NCI-H2227 (cell line): ENCODE results near the gene RGS7.
"Not testable (repeated sequence)": the region's sequence is repeated elsewhere in the genome, so short reads cannot be mapped to it uniquely, and the experiment has no call there.

Experiments used
- DNase-seq: peaks from one replicate; lab custom pipeline; 2025; ENCODE audit not compliant: unreplicated experiment; lab: John Stamatoyannopoulos, UW

The RGS7 gene

DNA sequence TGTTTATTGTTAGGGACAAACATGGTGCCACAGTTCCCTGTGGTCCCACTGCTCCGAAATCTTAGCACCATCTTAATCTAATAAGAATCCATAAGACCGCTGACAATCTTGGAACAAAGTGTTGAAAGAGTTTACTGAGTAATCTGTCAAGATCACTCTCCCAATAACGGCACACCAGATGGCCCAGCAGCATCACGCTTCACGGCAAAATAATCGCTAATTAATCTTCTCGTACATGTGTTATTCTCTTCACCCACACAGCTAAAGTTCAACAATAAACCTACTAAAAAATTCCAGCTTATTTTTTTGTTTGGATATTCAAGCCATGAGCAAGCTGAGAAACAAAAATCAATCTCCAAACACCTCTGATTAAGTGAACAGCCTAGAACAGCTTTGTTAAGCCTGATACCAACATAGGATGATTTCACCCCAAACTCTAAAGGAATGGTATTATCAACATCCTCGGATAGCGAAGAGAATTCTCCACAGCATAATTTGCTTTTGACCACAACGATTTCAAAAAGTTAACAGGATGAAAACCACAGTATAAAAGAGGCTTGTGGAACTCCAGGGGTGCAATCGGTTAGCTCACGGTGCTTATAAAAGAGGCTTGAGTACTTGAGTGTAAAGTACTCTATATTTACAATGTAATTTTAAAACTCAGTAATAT, 415.2 kb downstream of the RGS7 start:
- DNase-seq: no peak

GRCh38 chr1:240936911-240937668, 419.9 kb downstream of the RGS7 start:
- DNase-seq: no peak

DNA sequence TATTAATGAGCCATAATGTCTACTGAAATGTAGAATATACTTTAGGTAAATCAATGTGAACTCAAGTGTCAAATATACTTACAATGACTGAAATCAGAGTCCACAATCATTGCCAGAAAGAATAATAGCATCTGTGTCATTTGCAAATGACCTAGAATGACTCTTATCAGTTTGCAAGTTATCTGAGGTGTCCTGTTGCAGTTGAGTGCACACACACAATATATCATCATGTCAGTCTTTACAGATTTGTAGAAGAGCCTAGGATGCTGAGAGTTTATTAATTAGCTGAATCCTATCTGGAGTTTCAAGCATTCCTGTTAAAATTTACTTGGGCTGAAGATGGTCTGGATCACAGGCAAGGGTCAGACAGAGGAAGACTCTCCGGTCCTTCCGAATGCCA, 421.1 kb downstream of the RGS7 start:
- DNase-seq: no peak

GRCh38 chr1:240931031-240931430, 426.0 kb downstream of the RGS7 start:
- DNase-seq: no peak

DNA sequence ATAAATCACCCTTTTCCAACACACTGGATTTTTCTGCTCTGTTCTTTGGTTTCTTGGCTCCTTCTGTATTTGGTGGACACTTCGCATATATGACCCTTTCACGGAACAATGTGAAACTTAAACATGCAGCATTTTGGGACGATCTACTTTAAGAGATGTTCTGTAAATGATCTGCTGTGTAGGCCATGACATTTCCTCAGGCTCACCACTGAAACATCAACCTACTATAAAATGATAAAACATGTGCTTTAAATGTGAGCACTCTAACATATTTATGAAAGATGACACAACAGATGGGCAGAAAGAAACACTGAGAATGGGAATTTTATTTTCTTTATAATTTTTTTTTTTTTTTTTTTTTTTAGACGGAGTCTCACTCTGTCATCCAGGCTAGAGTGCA, 428.7 kb downstream of the RGS7 start:
- DNase-seq: no peak

DNA sequence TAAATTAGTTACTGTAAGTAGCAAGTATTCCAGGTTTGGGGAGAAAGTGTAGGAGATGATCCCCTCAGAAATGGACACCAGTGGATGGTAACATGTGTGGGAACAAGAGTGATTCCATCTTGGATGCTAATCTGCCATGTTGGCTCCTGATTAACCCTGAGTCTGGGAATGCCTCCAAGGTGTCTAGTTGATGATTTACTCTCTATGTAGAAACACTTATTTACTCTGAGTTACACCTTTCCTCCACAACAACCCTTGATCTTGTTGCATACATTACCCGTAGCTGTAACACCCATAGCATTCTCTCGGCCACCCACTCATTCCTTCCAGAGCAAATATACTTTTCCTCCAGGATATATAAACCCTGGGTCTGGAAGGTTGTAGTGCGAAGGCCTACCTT, 429.2 kb downstream of the RGS7 start:
- no peak for DNase-seq

DNA sequence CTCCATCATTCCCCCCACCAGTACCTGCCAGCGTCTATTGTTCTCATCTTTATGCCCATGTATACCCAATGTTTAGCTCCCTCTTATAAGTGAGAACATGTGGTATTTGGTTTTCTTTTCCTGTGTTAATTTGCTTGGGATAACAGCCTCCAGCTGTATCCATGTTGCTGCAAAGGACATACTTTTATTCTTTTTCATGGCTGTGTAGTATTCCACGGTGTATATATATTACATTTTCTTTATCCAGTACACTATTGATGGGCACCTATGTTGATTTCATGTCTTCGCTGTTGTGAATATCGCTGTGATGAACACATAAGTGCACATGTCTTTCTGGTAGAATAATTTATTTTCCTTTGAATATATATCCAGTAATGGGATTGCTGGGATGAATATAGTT, 431.7 kb downstream of the RGS7 start:
- DNase-seq: no peak

DNA sequence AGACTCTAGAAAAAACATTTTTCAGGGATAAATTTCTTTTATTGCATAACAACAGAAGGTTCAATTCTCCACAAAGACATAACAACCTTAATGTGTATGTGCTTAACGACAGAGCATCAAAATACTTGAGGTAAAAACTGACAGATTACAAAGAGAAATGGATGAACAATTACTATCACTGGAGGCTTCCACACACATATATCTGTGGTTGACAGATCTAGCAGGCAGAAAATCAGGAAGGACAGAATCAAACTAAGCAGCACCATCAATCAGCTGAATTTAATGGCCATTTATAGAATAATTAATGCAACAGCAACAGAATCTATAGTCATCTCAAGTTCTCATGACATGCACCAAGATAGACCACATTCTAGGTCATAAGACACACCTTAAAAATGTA, 439.0 kb downstream of the RGS7 start:
- no peak for DNase-seq

DNA sequence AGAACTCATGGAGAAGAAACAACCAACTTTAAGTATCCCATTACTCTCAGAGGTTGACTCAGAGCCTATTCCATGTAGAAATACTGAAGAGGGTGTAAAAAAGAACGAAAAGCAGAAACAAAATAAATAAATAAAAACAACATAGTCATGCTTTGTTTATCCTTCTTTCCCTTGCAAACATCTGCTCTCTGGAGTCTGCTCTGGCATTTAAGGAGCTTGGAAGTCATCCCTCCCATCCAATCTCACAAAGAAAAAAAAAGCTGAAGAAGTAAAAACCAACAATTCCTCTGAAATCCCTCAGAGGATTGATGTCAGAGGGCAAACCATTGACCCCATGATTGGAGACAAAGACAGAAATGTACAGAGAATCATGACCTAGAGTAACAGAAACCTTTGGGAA, 442.5 kb downstream of the RGS7 start:
- no peak for DNase-seq

DNA sequence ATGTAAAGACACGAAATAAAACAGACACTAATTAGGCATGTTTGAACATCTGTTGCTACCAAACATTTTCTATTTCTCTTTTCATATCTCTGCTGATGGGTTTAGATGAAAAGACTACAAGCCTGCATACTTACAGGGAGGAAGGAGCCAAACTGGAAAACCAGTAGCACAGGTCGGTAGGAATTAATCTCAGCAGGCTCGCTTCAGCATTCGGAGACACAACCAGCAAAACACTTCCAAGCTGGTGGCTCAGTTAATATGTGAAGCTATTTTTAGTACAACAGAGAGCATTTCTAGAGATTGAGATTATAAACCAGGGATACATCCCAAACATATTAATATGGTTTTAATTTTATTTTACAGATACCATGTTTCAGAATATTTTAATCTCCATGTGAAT, 444.2 kb downstream of the RGS7 start:
- no peak for DNase-seq

GRCh38 chr1:240909701-240910457, 447.1 kb downstream of the RGS7 start:
- no peak for DNase-seq

GRCh38 chr1:240906477-240906876, 450.5 kb downstream of the RGS7 start:
- DNase-seq: no peak

GRCh38 chr1:240905225-240905765, 451.7 kb downstream of the RGS7 start:
- no peak for DNase-seq

DNA sequence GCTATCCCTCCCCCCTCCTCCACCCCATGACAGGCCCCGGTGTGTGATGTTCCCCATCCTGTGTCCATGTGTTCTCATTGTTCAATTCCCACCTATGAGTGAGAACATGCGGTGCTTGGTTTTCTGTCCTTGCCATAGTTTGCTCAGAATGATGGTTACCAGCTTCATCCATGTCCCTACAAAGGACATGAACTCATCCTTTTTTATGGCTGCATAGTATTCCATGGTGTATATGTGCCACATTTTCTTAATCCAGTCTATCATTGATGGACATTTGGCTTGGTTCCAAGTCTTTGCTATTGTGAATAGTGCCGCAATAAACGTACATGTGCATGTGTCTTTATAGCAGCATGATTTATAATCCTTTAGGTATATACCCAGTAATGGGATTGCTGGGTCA, 461.6 kb downstream of the RGS7 start:
- not testable (repeated sequence) for DNase-seq

DNA sequence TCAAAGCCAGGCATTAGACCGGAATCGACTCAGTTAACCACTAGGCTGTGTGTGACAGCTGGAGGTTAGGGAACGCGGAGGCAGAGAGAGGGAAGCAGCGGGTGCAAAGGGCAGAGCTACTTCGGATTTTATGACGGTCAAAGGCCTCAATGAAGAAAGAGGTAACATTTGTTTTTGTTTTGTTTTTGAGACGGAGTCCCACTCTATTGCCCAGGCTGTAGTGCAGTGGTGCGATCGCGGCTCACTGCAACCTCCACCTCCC, 468.3 kb downstream of the RGS7 start:
- DNase-seq: no peak

GRCh38 chr1:240888039-240888786, 468.8 kb downstream of the RGS7 start:
- DNase-seq: no peak

- no peak for DNase-seq
These were observed 473.5 kb downstream of the RGS7 start for GRCh38 chr1:240883490-240883889.

DNA sequence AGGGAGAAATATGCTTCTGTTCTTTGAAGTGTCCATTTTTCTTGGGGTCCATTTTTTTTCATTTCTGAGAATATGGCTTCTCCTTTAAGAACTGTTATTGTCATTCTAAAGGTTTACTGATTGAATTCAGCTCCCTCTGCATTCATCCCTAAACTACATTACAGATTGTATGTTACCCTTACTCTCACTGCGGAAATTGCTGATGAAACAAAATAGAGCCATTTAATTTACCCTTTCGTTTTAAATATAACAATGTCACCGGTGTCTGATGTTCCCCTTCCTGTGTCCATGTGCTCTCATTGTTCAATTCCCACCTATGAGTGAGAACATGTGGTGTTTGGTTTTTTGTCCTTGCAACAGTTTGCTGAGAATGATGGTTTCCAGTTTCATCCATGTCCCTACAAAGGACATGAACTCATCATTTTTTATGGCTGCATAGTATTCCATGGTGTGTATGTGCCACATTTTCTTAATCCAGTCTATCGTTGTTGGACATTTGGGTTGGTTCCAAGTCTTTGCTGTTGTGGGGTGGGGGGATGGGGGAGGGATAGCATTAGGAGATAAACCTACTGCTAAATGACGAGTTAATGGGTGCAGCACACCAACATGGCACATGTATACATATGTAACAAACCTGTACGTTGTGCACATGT, 474.2 kb downstream of the RGS7 start:
- not testable (repeated sequence) for DNase-seq

GRCh38 chr1:240878631-240879030, 478.4 kb downstream of the RGS7 start:
- DNase-seq: no peak

DNA sequence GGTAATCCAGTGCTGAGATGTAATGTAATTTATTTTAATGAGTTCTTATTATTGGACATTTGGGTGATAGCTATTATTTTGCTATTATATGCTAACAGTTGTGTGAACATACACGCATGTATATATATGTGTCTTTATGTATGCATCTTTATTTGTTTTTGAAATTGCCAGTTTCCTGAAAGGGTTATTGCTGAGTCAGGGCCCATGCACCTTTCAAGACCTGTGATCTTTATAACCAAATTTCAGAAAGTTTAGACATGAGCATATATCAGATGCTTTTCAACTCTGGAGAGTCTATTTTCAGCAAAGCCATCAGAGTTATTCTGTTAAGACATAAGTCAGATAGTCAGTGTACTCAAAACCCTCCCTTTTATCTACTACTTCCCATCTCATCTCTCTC, 479.4 kb downstream of the RGS7 start:
- DNase-seq: no peak

- DNase-seq: no peak
These were observed 480.9 kb downstream of the RGS7 start for GRCh38 chr1:240876071-240876470.
